ENCODE results near the gene G2E3.
"Not testable (repeated sequence)": the region's sequence is repeated elsewhere in the genome, so short reads cannot be mapped to it uniquely, and the experiment has no call there.

G2E3 gene

DNA sequence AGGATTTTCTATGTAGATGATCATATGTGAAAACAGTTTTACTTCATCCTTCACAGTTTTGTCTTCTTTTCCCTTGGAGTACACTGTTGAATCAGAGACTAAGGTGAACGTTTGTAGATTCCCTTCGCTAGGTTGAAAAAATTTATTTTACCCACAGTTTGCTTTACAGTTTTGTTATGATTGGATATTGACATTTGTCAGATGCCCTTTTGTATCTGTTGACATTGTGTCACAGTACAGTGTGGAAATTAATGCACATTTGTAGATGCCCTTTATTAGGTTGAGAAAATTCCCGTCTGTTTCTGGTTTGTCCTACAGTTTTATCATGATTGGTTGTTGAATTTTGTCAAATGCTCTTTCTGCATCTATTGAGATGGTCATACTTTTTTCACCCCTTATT is 13.3 kb downstream of the G2E3 start:
- in situ Hi-C loops (cut with HindIII; ENCODE audit: low sequenced_read_pairs), result no loop called here
- H3K4me3 ChIP-seq (ENCODE audit: low read depth, low read length), result no peak overlapping the region
- TF ChIP-seq, protein P1, sequence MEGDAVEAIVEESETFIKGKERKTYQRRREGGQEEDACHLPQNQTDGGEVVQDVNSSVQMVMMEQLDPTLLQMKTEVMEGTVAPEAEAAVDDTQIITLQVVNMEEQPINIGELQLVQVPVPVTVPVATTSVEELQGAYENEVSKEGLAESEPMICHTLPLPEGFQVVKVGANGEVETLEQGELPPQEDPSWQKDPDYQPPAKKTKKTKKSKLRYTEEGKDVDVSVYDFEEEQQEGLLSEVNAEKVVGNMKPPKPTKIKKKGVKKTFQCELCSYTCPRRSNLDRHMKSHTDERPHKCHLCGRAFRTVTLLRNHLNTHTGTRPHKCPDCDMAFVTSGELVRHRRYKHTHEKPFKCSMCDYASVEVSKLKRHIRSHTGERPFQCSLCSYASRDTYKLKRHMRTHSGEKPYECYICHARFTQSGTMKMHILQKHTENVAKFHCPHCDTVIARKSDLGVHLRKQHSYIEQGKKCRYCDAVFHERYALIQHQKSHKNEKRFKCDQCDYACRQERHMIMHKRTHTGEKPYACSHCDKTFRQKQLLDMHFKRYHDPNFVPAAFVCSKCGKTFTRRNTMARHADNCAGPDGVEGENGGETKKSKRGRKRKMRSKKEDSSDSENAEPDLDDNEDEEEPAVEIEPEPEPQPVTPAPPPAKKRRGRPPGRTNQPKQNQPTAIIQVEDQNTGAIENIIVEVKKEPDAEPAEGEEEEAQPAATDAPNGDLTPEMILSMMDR (IDR thresholded peaks at IDR 0.05; ENCODE audit: low read depth, low read length), result no peak

GRCh38 chr14:30572771-30573170 is 13.8 kb downstream of the G2E3 start:
- no peak overlapping the region for H3K4me3 ChIP-seq (ENCODE audit: low read depth, low read length)
- TF ChIP-seq, protein P1 (IDR thresholded peaks at IDR 0.05; ENCODE audit: low read depth, low read length), result no peak
- DNase-seq (ENCODE audit: low read depth, low spot score), result no peak
- in situ Hi-C loops (cut with HindIII; ENCODE audit: low sequenced_read_pairs), result no loop called here

More for the DNA sequence above, 13.3 kb downstream of the G2E3 start:
- DNase-seq (ENCODE audit: low read depth, low spot score), result no peak

DNA sequence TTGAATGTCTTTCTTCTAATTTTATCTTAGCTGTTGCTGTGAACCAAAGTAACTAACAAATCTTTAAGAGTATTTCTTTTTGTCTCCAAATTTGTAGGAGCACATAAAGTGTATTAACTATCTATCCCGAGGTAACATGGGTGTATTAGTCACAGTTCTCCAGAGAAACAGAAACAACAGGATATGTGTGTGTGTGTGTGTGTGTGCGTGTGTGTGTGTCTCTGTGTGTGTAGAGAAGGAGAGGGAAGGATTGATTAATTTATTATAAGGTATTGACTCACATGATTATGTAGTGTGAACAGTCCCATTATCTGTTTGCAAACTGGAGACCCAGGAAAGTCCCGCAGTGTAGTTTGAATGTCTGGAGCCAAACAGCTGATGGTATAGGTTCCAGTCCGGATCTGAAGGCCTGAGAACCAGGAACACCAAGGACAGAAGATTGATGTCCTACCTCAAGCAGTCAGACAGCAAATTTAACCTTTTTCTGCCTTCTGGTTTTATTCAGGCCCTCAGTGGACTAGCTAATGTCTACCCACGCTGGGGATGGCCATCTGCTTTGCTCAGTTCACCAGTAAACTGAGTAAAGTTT is 14.4 kb downstream of the G2E3 start:
- in situ Hi-C loops (cut with HindIII; ENCODE audit: low sequenced_read_pairs), result no loop called here
- TF ChIP-seq, protein P1 (IDR thresholded peaks at IDR 0.05; ENCODE audit: low read depth, low read length), result no peak
- H3K4me3 ChIP-seq (ENCODE audit: low read depth, low read length), result no peak overlapping the region
- peak; percentile 59 for DNase-seq (ENCODE audit: low read depth, low spot score)

GRCh38 chr14:30573966-30574365 is 15.0 kb downstream of the G2E3 start:
- in situ Hi-C loops (cut with HindIII; ENCODE audit: low sequenced_read_pairs), result no loop called here
- TF ChIP-seq, protein P1 (IDR thresholded peaks at IDR 0.05; ENCODE audit: low read depth, low read length), result no peak
- DNase-seq (ENCODE audit: low read depth, low spot score), result no peak
- H3K4me3 ChIP-seq (ENCODE audit: low read depth, low read length), result no peak overlapping the region

- DNase-seq (ENCODE audit: low read depth, low spot score); in situ Hi-C loops (cut with HindIII; ENCODE audit: low sequenced_read_pairs); H3K4me3 ChIP-seq (ENCODE audit: low read depth, low read length): not testable (repeated sequence)
Measured at GRCh38 chr14:30574777-30575176, 15.8 kb downstream of the G2E3 start.

DNA sequence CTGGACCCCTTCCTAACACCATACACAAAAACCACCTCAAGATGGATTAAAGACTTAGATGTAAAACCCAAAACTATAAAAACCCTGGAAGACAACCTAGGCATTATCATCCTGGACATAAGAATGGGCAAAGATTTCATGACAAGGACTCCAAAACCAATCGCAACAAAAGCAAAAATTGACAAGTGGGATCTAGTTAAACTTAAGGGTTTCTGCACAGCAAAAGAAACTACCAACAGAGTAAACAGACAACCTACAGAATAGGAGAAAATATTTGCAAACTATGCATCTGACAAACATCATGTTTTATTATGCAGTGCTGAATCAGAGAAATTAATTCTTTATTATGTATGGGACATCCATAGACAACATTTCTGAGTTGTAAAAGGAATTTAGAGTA is 17.4 kb downstream of the G2E3 start:
- in situ Hi-C loops (cut with HindIII; ENCODE audit: low sequenced_read_pairs); H3K4me3 ChIP-seq (ENCODE audit: low read depth, low read length); DNase-seq (ENCODE audit: low read depth, low spot score): not testable (repeated sequence)

GRCh38 chr14:30580616-30581282 is 21.8 kb downstream of the G2E3 start:
- no peak for DNase-seq (ENCODE audit: low read depth, low spot score)
- no peak overlapping the region for H3K4me3 ChIP-seq (ENCODE audit: low read depth, low read length)
- in situ Hi-C loops (cut with HindIII; ENCODE audit: low sequenced_read_pairs), result no loop called here

More at GRCh38 chr14:30580616-30581282, 21.8 kb downstream of the G2E3 start:
- TF ChIP-seq, protein P1 (IDR thresholded peaks at IDR 0.05; ENCODE audit: low read depth, low read length), result no peak

Data from astrocyte of the spinal cord (primary cell).